Endodermal cell (in vitro differentiated cells): ENCODE data around the gene CNOT3. TPM values are rescaled to one million over a fixed set of nuclear protein-coding genes. Genes with fewer than 3 reads are reported as not detected.

Source experiments
- DNase-seq: peaks from one replicate; pipeline ENCODE4 v3.0.0-alpha.2; 2017
- H3K27ac ChIP-seq: 2 replicates; pipeline ENCODE4 v1.5.1; 2013; ENCODE audit warnings: mild to moderate bottlenecking, low read depth, low read length, moderate library complexity
- H3K27me3 ChIP-seq: 2 replicates; pipeline ENCODE4 v1.6.1; 2013; ENCODE audit warnings: mild to moderate bottlenecking, low read length, moderate library complexity; ENCODE audit not compliant: insufficient read depth, control insufficient read depth, poor library complexity, severe bottlenecking
- H3K36me3 ChIP-seq: 2 replicates; pipeline ENCODE4 v1.7.0; 2013; ENCODE audit warnings: mild to moderate bottlenecking, low read length, moderate library complexity; ENCODE audit not compliant: control insufficient read depth, insufficient read depth
- H3K4me1 ChIP-seq: one replicate; pipeline ENCODE4 v1.7.0; 2013; ENCODE audit warnings: low read length; ENCODE audit not compliant: control insufficient read depth, insufficient read depth
- H3K4me3 ChIP-seq: 2 replicates; pipeline ENCODE4 v1.5.1; 2013; ENCODE audit warnings: mild to moderate bottlenecking, low read length, moderate library complexity
- H3K9ac ChIP-seq: 2 replicates; pipeline ENCODE4 v1.6.1; 2013; ENCODE audit warnings: mild to moderate bottlenecking, low read length, moderate library complexity; ENCODE audit not compliant: poor library complexity, severe bottlenecking; ENCODE audit errors: extremely low read depth
- H3K9me3 ChIP-seq: 2 replicates; pipeline ENCODE4 v1.6.1; 2013; ENCODE audit warnings: mild to moderate bottlenecking, low read length, moderate library complexity; ENCODE audit not compliant: control insufficient read depth
- H3K27ac Mint-ChIP-seq: 2 replicates; pipeline ENCODE4 v1.8.0; 2020; ENCODE audit warnings: mixed read lengths
- H3K27me3 Mint-ChIP-seq: 2 replicates; pipeline ENCODE4 v1.8.0; 2021; ENCODE audit warnings: mild to moderate bottlenecking, mixed read lengths; ENCODE audit not compliant: insufficient read depth
- H3K36me3 Mint-ChIP-seq: 2 replicates; pipeline ENCODE4 v1.8.0; 2020; ENCODE audit warnings: low read depth, mixed read lengths
- H3K4me1 Mint-ChIP-seq: 2 replicates; pipeline ENCODE4 v1.8.0; 2020; ENCODE audit warnings: mixed read lengths
- H3K4me3 Mint-ChIP-seq: 2 replicates; pipeline ENCODE4 v1.8.0; 2020; ENCODE audit warnings: mild to moderate bottlenecking, moderate library complexity, mixed read lengths
- H3K9me3 Mint-ChIP-seq: 2 replicates; pipeline ENCODE4 v1.8.0; 2020; ENCODE audit warnings: mild to moderate bottlenecking, mixed read lengths
- CTCF ChIP-seq: fragments of 200-600 bp; sonication (generic); conservative IDR thresholded peaks from 2 replicates; pipeline ENCODE4 v1.5.0; 2021; ENCODE audit warnings: antibody characterized with exemption, mild to moderate bottlenecking
- WGBS, 2 experiments: methylation state at CpG; one replicate each; pipeline versions ENCODE4 v1.1.5 to v1.1.7; 2013; ENCODE audit warnings: missing lambda C conversion rate in 2 of 2, mixed read lengths in 1 of 2; ENCODE audit not compliant: insufficient coverage in 1 of 2, insufficient read length in 1 of 2; 5-methylcytosine and 5-hydroxymethylcytosine counted together
- total RNA-seq, 2 donors: library from RNA; stranded (reverse); fragmentation: NEBNext Ultra II Directional in 1 of 2; extraction: Animal tissue kit (Norgen Biotek cat#: 25700) in 1 of 2; gene quantifications; 2 replicates in 1 of 2; 3 replicates in 1 of 2; pipeline ENCODE4 v1.2.1, GENCODE V29; 2021

Gene CNOT3
- total RNA-seq, 2 donors from 2014 or later: 78.9 to 82.7 TPM

- H3K9me3 Mint-ChIP-seq: no peaks in the 10 kb centered on the region
- H3K4me3 ChIP-seq: no peak overlapping the region
- no peaks in the 10 kb centered on the region for H3K27me3 Mint-ChIP-seq
- no peak overlapping the region for H3K4me3 Mint-ChIP-seq
- peaks cover 4% of the 10 kb centered on the region for H3K4me1 Mint-ChIP-seq
- H3K36me3 Mint-ChIP-seq: peaks cover 58% of the 10 kb centered on the region
- WGBS, 2 experiments: 95 to 96% methylated on average over 4 to 6 of the region's 7 CpGs
- peaks cover 38% of the 10 kb centered on the region for H3K36me3 ChIP-seq
- no peak overlapping the region for H3K9ac ChIP-seq
- TF ChIP-seq CTCF: no peak
- no peak for DNase-seq
- H3K27me3 ChIP-seq: no peaks in the 10 kb centered on the region
- H3K9me3 ChIP-seq: no peaks in the 10 kb centered on the region
- H3K27ac ChIP-seq: no peak overlapping the region
- no peaks in the 10 kb centered on the region for H3K4me1 ChIP-seq
- no peak overlapping the region for H3K27ac Mint-ChIP-seq
Observed at GRCh38 chr19:54108496-54108895, 29.1 kb upstream of the CNOT3 start.

- H3K27me3 Mint-ChIP-seq: no peaks in the 10 kb centered on the region
- no peak overlapping the region for H3K27ac Mint-ChIP-seq
- H3K9me3 ChIP-seq: no peaks in the 10 kb centered on the region
- no peak overlapping the region for H3K27ac ChIP-seq
- peaks cover 38% of the 10 kb centered on the region for H3K36me3 ChIP-seq
- H3K9ac ChIP-seq: no peak overlapping the region
- peaks cover 6% of the 10 kb centered on the region for H3K4me1 Mint-ChIP-seq
- no peak overlapping the region for H3K4me3 ChIP-seq
- WGBS, 2 experiments: 89 to 92% methylated on average over 2 to 5 of the region's 6 CpGs
- DNase-seq: no peak
- no peak overlapping the region for H3K4me3 Mint-ChIP-seq
- no peaks in the 10 kb centered on the region for H3K27me3 ChIP-seq
- H3K4me1 ChIP-seq: no peaks in the 10 kb centered on the region
- peaks cover 58% of the 10 kb centered on the region for H3K36me3 Mint-ChIP-seq
- no peak for TF ChIP-seq CTCF
- no peaks in the 10 kb centered on the region for H3K9me3 Mint-ChIP-seq
Observed at GRCh38 chr19:54109651-54110050, 27.9 kb upstream of the CNOT3 start.

- Histone ChIP-seq H3K9me3 (no peaks in the 10 kb centered on the region), H3K9ac (peak overlapping the region; percentile 52), H3K4me3 (peak overlapping the region; percentile 97), H3K27ac (no peak overlapping the region), H3K36me3 (peaks cover 19% of the 10 kb centered on the region), H3K4me1 (no peaks in the 10 kb centered on the region), H3K27me3 (no peaks in the 10 kb centered on the region)
- peak; percentile 77 for DNase-seq
- peak overlapping the region; percentile 83 for H3K4me3 Mint-ChIP-seq
- peaks cover 30% of the 10 kb centered on the region for H3K36me3 Mint-ChIP-seq
- H3K27me3 Mint-ChIP-seq: no peaks in the 10 kb centered on the region
- peak overlapping the region; percentile 99 for H3K27ac Mint-ChIP-seq
- peaks cover 7% of the 10 kb centered on the region for H3K4me1 Mint-ChIP-seq
- WGBS, 2 experiments: 31 to 32% methylated on average over 19 to 28 of the region's 28 CpGs
- TF ChIP-seq CTCF: no peak
- H3K9me3 Mint-ChIP-seq: no peaks in the 10 kb centered on the region
Observed at GRCh38 chr19:54114340-54115108, 23.0 kb upstream of the CNOT3 start.
